ENCODE results near the gene SLC25A33.

The SLC25A33 gene

GRCh38 chr1:9600861-9601834 is 61.9 kb downstream of the SLC25A33 start:
- no peaks in the 10 kb centered on the region for H3K4me1 ChIP-seq (ENCODE audit: control extremely low read depth in 1 of 4, control insufficient read depth in 4 of 4, insufficient read depth in 4 of 4, low read length in 3 of 4)
- peaks cover 12 to 90% (median 57%) of the 10 kb centered on the region in 4 experiments for H3K36me3 ChIP-seq (ENCODE audit: control insufficient read depth in 4 of 4, insufficient read depth in 4 of 4, low read length in 3 of 4)
- ChIA-PET CTCF (no interaction called here), POLR2A (no interaction called here)
- H3K9me3 ChIP-seq (ENCODE audit: control extremely low read depth in 1 of 5, control insufficient read depth in 4 of 5, insufficient read depth in 2 of 5, low read depth in 1 of 5, low read length in 4 of 5), result no peaks in the 10 kb centered on the region
- 97% methylated on average over 38 of the region's 39 CpGs for WGBS (ENCODE audit: insufficient coverage)
- no peak overlapping the region for H3K4me3 ChIP-seq (ENCODE audit: control insufficient read depth in 1 of 7, extremely low read depth in 1 of 7, insufficient read depth in 4 of 7, low read depth in 2 of 7, low read length in 6 of 7)
- H3K27ac ChIP-seq (ENCODE audit: insufficient read depth in 1 of 2, low read depth in 1 of 2, low read length in 2 of 2, poor library complexity in 1 of 2, severe bottlenecking in 2 of 2), result no peak overlapping the region
- H3K27me3 ChIP-seq (replicated peaks in 2 of 5; ENCODE audit: control insufficient read depth in 4 of 5, insufficient read depth in 5 of 5, low read length in 4 of 5), result no peaks in the 10 kb centered on the region
- DNase-seq, result no peak

- POLR2A ChIA-PET, result no interaction called here
- CTCF ChIA-PET, result no interaction called here
- H3K36me3 ChIP-seq (ENCODE audit: control insufficient read depth in 4 of 4, insufficient read depth in 4 of 4, low read length in 3 of 4), result peaks cover 12 to 83% (median 56%) of the 10 kb centered on the region in 4 experiments
- no peak for DNase-seq
- WGBS (ENCODE audit: insufficient coverage), result 96% methylated on average over 18 of the region's 26 CpGs
- no peaks in the 10 kb centered on the region for H3K9me3 ChIP-seq (ENCODE audit: control extremely low read depth in 1 of 5, control insufficient read depth in 4 of 5, insufficient read depth in 2 of 5, low read depth in 1 of 5, low read length in 4 of 5)
- no peak overlapping the region for H3K4me3 ChIP-seq (ENCODE audit: control insufficient read depth in 1 of 7, extremely low read depth in 1 of 7, insufficient read depth in 4 of 7, low read depth in 2 of 7, low read length in 6 of 7)
- no peaks in the 10 kb centered on the region for H3K4me1 ChIP-seq (ENCODE audit: control extremely low read depth in 1 of 4, control insufficient read depth in 4 of 4, insufficient read depth in 4 of 4, low read length in 3 of 4)
- H3K27ac ChIP-seq (ENCODE audit: insufficient read depth in 1 of 2, low read depth in 1 of 2, low read length in 2 of 2, poor library complexity in 1 of 2, severe bottlenecking in 2 of 2), result no peak overlapping the region
- no peaks in the 10 kb centered on the region for H3K27me3 ChIP-seq (replicated peaks in 2 of 5; ENCODE audit: control insufficient read depth in 4 of 5, insufficient read depth in 5 of 5, low read length in 4 of 5)
Observed at GRCh38 chr1:9601942-9602793, 62.9 kb downstream of the SLC25A33 start.

- H3K4me1 ChIP-seq (ENCODE audit: control extremely low read depth in 1 of 4, control insufficient read depth in 4 of 4, insufficient read depth in 4 of 4, low read length in 3 of 4), result no peaks in the 10 kb centered on the region
- ChIA-PET CTCF (no interaction called here), POLR2A (no interaction called here)
- H3K27ac ChIP-seq (ENCODE audit: insufficient read depth in 1 of 2, low read depth in 1 of 2, low read length in 2 of 2, poor library complexity in 1 of 2, severe bottlenecking in 2 of 2), result no peak overlapping the region
- WGBS (ENCODE audit: insufficient coverage), result 98% methylated on average over 9 of the region's 9 CpGs
- H3K27me3 ChIP-seq (replicated peaks in 2 of 5; ENCODE audit: control insufficient read depth in 4 of 5, insufficient read depth in 5 of 5, low read length in 4 of 5), result no peaks in the 10 kb centered on the region
- H3K4me3 ChIP-seq (ENCODE audit: control insufficient read depth in 1 of 7, extremely low read depth in 1 of 7, insufficient read depth in 4 of 7, low read depth in 2 of 7, low read length in 6 of 7), result no peak overlapping the region
- peaks cover 12 to 82% (median 56%) of the 10 kb centered on the region in 4 experiments for H3K36me3 ChIP-seq (ENCODE audit: control insufficient read depth in 4 of 4, insufficient read depth in 4 of 4, low read length in 3 of 4)
- no peak for DNase-seq
- no peaks in the 10 kb centered on the region for H3K9me3 ChIP-seq (ENCODE audit: control extremely low read depth in 1 of 5, control insufficient read depth in 4 of 5, insufficient read depth in 2 of 5, low read depth in 1 of 5, low read length in 4 of 5)
Observed at GRCh38 chr1:9602794-9603167, 63.5 kb downstream of the SLC25A33 start.

- WGBS (ENCODE audit: insufficient coverage), result 95% methylated on average over 10 of the region's 14 CpGs
- no peaks in the 10 kb centered on the region for H3K4me1 ChIP-seq (ENCODE audit: control extremely low read depth in 1 of 4, control insufficient read depth in 4 of 4, insufficient read depth in 4 of 4, low read length in 3 of 4)
- ChIA-PET CTCF (no interaction called here), POLR2A (no interaction called here)
- H3K36me3 ChIP-seq (ENCODE audit: control insufficient read depth in 4 of 4, insufficient read depth in 4 of 4, low read length in 3 of 4), result peaks cover 9 to 82% (median 56%) of the 10 kb centered on the region in 4 experiments
- DNase-seq, result no peak
- H3K27ac ChIP-seq (ENCODE audit: insufficient read depth in 1 of 2, low read depth in 1 of 2, low read length in 2 of 2, poor library complexity in 1 of 2, severe bottlenecking in 2 of 2), result no peak overlapping the region
- no peaks in the 10 kb centered on the region for H3K27me3 ChIP-seq (replicated peaks in 2 of 5; ENCODE audit: control insufficient read depth in 4 of 5, insufficient read depth in 5 of 5, low read length in 4 of 5)
- no peaks in the 10 kb centered on the region for H3K9me3 ChIP-seq (ENCODE audit: control extremely low read depth in 1 of 5, control insufficient read depth in 4 of 5, insufficient read depth in 2 of 5, low read depth in 1 of 5, low read length in 4 of 5)
- no peak overlapping the region for H3K4me3 ChIP-seq (ENCODE audit: control insufficient read depth in 1 of 7, extremely low read depth in 1 of 7, insufficient read depth in 4 of 7, low read depth in 2 of 7, low read length in 6 of 7)
Observed at GRCh38 chr1:9603307-9603706, 64.0 kb downstream of the SLC25A33 start.

- no peaks in the 10 kb centered on the region for H3K9me3 ChIP-seq (ENCODE audit: control extremely low read depth in 1 of 5, control insufficient read depth in 4 of 5, insufficient read depth in 2 of 5, low read depth in 1 of 5, low read length in 4 of 5)
- WGBS (ENCODE audit: insufficient coverage), result 96% methylated on average over 34 of the region's 42 CpGs
- POLR2A ChIA-PET, result interaction anchor here (0.6 kb wide), 1 partner anchor 559 kb away, joined by 3 read pairs; no protein-coding TSS in a partner anchor
- H3K36me3 ChIP-seq (ENCODE audit: control insufficient read depth in 4 of 4, insufficient read depth in 4 of 4, low read length in 3 of 4), result peaks cover 9 to 87% (median 59%) of the 10 kb centered on the region in 4 experiments
- DNase-seq, result no peak
- CTCF ChIA-PET, result no interaction called here
- no peaks in the 10 kb centered on the region for H3K4me1 ChIP-seq (ENCODE audit: control extremely low read depth in 1 of 4, control insufficient read depth in 4 of 4, insufficient read depth in 4 of 4, low read length in 3 of 4)
- H3K27ac ChIP-seq (ENCODE audit: insufficient read depth in 1 of 2, low read depth in 1 of 2, low read length in 2 of 2, poor library complexity in 1 of 2, severe bottlenecking in 2 of 2), result no peak overlapping the region
- H3K4me3 ChIP-seq (ENCODE audit: control insufficient read depth in 1 of 7, extremely low read depth in 1 of 7, insufficient read depth in 4 of 7, low read depth in 2 of 7, low read length in 6 of 7), result no peak overlapping the region
- no peaks in the 10 kb centered on the region for H3K27me3 ChIP-seq (replicated peaks in 2 of 5; ENCODE audit: control insufficient read depth in 4 of 5, insufficient read depth in 5 of 5, low read length in 4 of 5)
Observed at GRCh38 chr1:9603766-9604753, 64.8 kb downstream of the SLC25A33 start.

GRCh38 chr1:9604836-9605235 is 65.6 kb downstream of the SLC25A33 start:
- no peaks in the 10 kb centered on the region for H3K4me1 ChIP-seq (ENCODE audit: control extremely low read depth in 1 of 4, control insufficient read depth in 4 of 4, insufficient read depth in 4 of 4, low read length in 3 of 4)
- H3K36me3 ChIP-seq (ENCODE audit: control insufficient read depth in 4 of 4, insufficient read depth in 4 of 4, low read length in 3 of 4), result peaks cover 9 to 95% (median 63%) of the 10 kb centered on the region in 4 experiments
- H3K4me3 ChIP-seq (ENCODE audit: control insufficient read depth in 1 of 7, extremely low read depth in 1 of 7, insufficient read depth in 4 of 7, low read depth in 2 of 7, low read length in 6 of 7), result no peak overlapping the region
- H3K9me3 ChIP-seq (ENCODE audit: control extremely low read depth in 1 of 5, control insufficient read depth in 4 of 5, insufficient read depth in 2 of 5, low read depth in 1 of 5, low read length in 4 of 5), result no peaks in the 10 kb centered on the region
- ChIA-PET POLR2A (interaction anchor here (0.6 kb wide), 1 partner anchor 558 kb away, joined by 3 read pairs; no protein-coding TSS in a partner anchor), CTCF (no interaction called here)
- no peak overlapping the region for H3K27ac ChIP-seq (ENCODE audit: insufficient read depth in 1 of 2, low read depth in 1 of 2, low read length in 2 of 2, poor library complexity in 1 of 2, severe bottlenecking in 2 of 2)
- no peak for DNase-seq
- H3K27me3 ChIP-seq (replicated peaks in 2 of 5; ENCODE audit: control insufficient read depth in 4 of 5, insufficient read depth in 5 of 5, low read length in 4 of 5), result no peaks in the 10 kb centered on the region
- 100% methylated on average over 13 of the region's 15 CpGs for WGBS (ENCODE audit: insufficient coverage)
